Stimulated activated CD8-positive, alpha-beta memory T cell treated with anti-CD3 and anti-CD28 coated beads, Interleukin-7, amount 100 ng/mL, for 24 hours (primary cell): Measurements from ENCODE around the gene TTYH2.
"Not testable (repeated sequence)": the region's sequence is repeated elsewhere in the genome, so short reads cannot be mapped to it uniquely, and the experiment has no call there.

Experiments
- DNase-seq: peaks from one replicate; pipeline ENCODE4 v3.0.0-alpha.2; 2020; ENCODE audit warnings: low read depth

The TTYH2 gene

GRCh38 chr17:74237321-74237720 is 23.9 kb downstream of the TTYH2 start:
- DNase-seq: no peak

GRCh38 chr17:74239172-74239571 is 25.8 kb downstream of the TTYH2 start:
- no peak for DNase-seq

- DNase-seq: no peak
These were observed 27.3 kb downstream of the TTYH2 start for GRCh38 chr17:74240618-74241205.

- no peak for DNase-seq
These were observed 28.1 kb downstream of the TTYH2 start for GRCh38 chr17:74241431-74241830.

GRCh38 chr17:74241847-74242246 is 28.5 kb downstream of the TTYH2 start:
- no peak for DNase-seq

- no peak for DNase-seq
These were observed 29.8 kb downstream of the TTYH2 start for GRCh38 chr17:74243013-74243755.

GRCh38 chr17:74244128-74244527 is 30.8 kb downstream of the TTYH2 start:
- DNase-seq: no peak

- no peak for DNase-seq
These were observed 31.2 kb downstream of the TTYH2 start for GRCh38 chr17:74244548-74244947.

- DNase-seq: no peak
These were observed 31.9 kb downstream of the TTYH2 start for GRCh38 chr17:74245145-74245831.

- DNase-seq: no peak
These were observed 32.5 kb downstream of the TTYH2 start for GRCh38 chr17:74245871-74246270.

- DNase-seq: no peak
These were observed 36.4 kb downstream of the TTYH2 start for GRCh38 chr17:74249590-74250270.

- DNase-seq: no peak
These were observed 37.1 kb downstream of the TTYH2 start for GRCh38 chr17:74250324-74250995.

GRCh38 chr17:74251051-74251450 is 37.7 kb downstream of the TTYH2 start:
- no peak for DNase-seq

GRCh38 chr17:74251569-74251968 is 38.2 kb downstream of the TTYH2 start:
- no peak for DNase-seq

- no peak for DNase-seq
These were observed 38.8 kb downstream of the TTYH2 start for GRCh38 chr17:74252211-74252610.

- DNase-seq: no peak
These were observed 39.7 kb downstream of the TTYH2 start for GRCh38 chr17:74253036-74253435.

- DNase-seq: no peak
These were observed 43.9 kb downstream of the TTYH2 start for GRCh38 chr17:74257311-74257710.

GRCh38 chr17:74259667-74260524 is 46.5 kb downstream of the TTYH2 start:
- DNase-seq: no peak

GRCh38 chr17:74260525-74260850 is 47.1 kb downstream of the TTYH2 start:
- DNase-seq: no peak

GRCh38 chr17:74262601-74263000 is 49.2 kb downstream of the TTYH2 start:
- no peak for DNase-seq

GRCh38 chr17:74267054-74267453 is 53.7 kb downstream of the TTYH2 start:
- DNase-seq: not testable (repeated sequence)
